ENCODE data around the gene INPP1.

INPP1 gene

DNA sequence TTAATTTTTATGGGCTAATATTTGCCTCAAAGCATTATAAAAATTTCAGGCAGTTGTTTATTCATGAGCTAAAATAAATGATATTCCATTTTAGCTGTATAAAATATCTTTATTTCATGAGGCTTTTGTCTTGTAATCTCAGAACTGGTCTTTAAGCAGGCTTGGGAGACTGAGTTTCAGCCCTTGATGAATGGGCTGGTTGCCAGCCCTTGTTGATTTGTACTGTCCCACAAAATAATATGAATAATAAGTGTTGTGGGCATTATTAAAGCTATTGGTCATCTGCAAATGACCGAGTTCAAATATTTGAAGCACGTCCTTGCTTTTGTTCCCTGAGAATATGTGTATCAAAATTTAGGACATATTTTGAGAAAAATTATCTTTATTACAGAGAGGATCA lies 18.2 kb downstream of the INPP1 start:
- Histone ChIP-seq H3K4me3 (no peak overlapping the region), H3K27ac (no peak overlapping the region)
- TF ChIP-seq, protein P1, sequence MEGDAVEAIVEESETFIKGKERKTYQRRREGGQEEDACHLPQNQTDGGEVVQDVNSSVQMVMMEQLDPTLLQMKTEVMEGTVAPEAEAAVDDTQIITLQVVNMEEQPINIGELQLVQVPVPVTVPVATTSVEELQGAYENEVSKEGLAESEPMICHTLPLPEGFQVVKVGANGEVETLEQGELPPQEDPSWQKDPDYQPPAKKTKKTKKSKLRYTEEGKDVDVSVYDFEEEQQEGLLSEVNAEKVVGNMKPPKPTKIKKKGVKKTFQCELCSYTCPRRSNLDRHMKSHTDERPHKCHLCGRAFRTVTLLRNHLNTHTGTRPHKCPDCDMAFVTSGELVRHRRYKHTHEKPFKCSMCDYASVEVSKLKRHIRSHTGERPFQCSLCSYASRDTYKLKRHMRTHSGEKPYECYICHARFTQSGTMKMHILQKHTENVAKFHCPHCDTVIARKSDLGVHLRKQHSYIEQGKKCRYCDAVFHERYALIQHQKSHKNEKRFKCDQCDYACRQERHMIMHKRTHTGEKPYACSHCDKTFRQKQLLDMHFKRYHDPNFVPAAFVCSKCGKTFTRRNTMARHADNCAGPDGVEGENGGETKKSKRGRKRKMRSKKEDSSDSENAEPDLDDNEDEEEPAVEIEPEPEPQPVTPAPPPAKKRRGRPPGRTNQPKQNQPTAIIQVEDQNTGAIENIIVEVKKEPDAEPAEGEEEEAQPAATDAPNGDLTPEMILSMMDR (IDR thresholded peaks at IDR 0.05): no peak
- DNase-seq (ENCODE audit: low spot score): no peak

DNA sequence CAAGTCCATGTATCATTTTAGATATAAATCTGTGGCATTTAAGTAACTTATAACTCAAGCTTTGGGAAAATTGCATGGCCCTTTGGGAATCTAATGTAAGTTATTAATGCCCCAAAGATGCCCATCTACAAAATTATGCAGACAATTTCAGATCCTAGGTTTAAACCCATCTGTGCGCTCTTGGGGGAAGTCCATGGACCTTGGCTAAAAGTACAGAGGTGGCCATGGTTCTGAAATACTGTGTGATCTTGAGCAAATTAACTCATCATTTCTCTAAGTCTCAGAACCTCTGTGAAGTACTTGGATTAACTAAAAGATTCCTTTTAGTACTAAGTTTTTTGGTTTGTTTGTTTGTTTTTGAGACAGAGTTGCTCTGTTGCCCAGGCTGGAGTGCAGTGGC lies 19.5 kb downstream of the INPP1 start:
- TF ChIP-seq, protein P1 (IDR thresholded peaks at IDR 0.05): no peak
- no peak for DNase-seq (ENCODE audit: low spot score)
- no peak overlapping the region for H3K27ac ChIP-seq

DNA sequence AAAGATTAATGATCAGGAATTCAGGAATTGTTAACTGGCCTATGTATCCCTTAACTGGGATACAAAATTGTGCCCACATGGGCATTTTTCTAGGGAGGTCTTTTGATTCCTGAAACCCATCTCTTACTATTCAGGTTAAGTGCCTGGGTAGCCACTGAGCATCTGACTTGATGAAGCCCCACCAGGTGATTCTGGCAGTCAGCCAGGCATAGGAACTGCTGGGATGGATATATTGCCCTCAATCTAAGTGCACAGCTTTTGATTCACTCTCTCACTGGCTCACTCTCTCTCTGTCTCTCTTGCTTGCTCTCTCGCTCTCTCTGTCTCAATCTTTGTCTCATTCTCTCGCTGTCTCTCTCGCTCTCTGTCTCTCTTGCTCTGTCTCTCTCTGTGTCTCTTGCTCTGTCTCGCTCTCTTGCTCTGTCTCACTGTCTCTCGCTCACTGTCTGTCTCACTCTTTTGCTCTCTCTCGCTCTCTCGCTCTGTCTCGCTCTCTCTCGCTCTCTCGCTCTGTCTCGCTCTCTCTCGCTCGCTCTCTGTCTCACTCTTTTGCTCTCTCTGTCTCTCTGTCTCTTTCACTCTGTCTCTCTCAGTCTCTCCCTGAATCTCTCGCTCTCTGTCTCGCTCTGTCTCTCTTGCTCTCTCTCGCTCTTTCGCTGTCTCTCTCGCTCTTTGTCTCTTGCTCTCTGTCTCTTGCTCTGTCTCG lies 22.3 kb downstream of the INPP1 start:
- TF ChIP-seq, protein P1 (IDR thresholded peaks at IDR 0.05): no peak
- H3K4me3 ChIP-seq: no peak overlapping the region
- no peak overlapping the region for H3K27ac ChIP-seq
- no peak for DNase-seq (ENCODE audit: low spot score)

More for the DNA sequence above, 19.5 kb downstream of the INPP1 start:
- H3K4me3 ChIP-seq: no peak overlapping the region

DNA sequence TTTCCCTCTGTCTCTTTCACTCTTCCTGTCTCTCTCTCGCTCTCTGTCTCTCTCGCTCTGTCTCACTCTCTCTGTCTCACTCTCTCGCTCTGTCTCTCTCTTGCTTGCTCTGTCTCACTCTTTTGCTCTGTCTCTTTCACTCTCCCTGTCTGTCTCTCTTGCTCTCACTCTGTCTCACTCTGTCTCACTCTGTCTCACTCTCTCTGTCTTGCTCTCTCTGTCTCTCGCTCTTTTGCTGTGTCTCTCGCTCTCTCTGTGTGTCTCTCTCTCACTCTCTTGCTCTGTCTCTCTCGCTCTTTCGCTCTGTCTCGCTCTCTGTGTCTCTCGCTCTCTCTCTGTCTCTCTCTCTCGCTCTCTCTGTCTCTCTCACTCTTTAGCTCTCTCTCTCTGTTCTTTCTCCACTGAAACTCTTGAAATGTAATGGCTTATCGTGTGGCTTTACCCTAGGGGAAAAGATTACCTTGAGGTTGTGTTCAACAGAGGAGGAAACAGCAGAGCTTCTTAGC lies 22.9 kb downstream of the INPP1 start:
- TF ChIP-seq, protein P1 (IDR thresholded peaks at IDR 0.05): no peak
- H3K27ac ChIP-seq: no peak overlapping the region
- H3K4me3 ChIP-seq: no peak overlapping the region
- DNase-seq (ENCODE audit: low spot score): no peak

DNA sequence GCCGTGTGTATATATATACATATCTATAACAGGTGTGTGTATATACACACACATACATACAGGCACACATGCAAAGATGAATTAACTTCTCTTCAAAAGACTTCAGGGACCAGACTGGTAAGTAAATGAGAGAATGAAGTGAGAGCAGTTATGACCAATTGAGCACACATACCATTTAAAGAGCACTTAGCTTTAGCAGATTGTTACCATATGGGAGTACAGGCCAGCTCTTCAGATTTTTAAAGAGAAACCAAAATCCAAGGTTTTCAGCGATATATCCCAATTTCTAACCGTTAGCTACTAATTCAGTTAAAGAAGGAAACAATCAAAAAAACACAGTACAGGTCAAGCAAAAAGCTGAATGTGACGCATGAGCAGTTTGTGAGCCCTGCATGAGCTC lies 23.7 kb downstream of the INPP1 start:
- no peak overlapping the region for H3K4me3 ChIP-seq
- DNase-seq (ENCODE audit: low spot score): no peak
- TF ChIP-seq, protein P1 (IDR thresholded peaks at IDR 0.05): no peak
- H3K27ac ChIP-seq: no peak overlapping the region

DNA sequence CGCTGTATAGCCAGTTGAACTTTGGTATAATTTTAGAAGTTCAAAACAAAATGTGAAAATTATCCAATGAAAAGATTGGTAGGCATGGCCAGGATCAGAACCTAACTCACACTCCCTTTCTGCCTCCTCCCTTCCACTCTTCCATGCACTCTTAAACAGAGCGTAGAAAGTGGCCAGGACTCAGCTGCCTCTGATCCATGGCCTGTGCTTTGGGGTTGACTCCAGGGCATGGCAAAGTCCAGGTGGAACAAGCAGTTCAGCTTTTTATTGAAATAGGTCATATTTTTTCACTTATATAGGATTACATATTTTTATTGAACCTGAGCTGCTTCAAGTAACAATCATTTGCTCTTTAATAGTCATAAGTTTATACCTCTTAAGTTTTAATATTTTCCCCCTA lies 26.2 kb downstream of the INPP1 start:
- H3K27ac ChIP-seq: no peak overlapping the region
- no peak overlapping the region for H3K4me3 ChIP-seq
- DNase-seq (ENCODE audit: low spot score): no peak
- TF ChIP-seq, protein P1 (IDR thresholded peaks at IDR 0.05): no peak

DNA sequence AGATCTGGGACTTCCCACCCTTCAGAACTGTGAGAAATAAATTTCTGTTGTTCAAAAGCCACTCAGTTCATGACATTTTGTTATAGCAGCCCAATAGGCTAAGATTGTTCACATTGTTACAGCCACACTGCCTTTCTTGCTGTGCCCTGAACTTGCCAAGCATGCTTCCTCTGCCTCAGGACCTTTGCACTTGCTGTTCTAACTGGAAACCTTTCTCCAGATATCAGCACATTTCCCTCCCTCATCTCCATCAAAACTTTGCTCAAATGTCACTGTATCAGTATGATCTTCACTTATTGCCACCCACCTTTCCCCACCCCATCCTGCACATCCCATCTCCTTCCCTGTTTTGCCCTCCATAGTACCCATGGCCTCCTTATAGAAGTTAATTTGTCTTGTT lies 32.7 kb downstream of the INPP1 start:
- no peak for DNase-seq (ENCODE audit: low spot score)
- no peak overlapping the region for H3K4me3 ChIP-seq
- H3K27ac ChIP-seq: no peak overlapping the region
- TF ChIP-seq, protein P1 (IDR thresholded peaks at IDR 0.05): no peak

Measured in coronary artery (tissue), 2 donors.